HCEC 1CT (cell line): ENCODE results near the gene ERMARD.

Source experiments
- DNase-seq: peaks from one replicate; pipeline ENCODE4 v3.0.0-alpha.2; 2017

ERMARD gene

GRCh38 chr6:169827290-169827717 is 75.9 kb downstream of the ERMARD start:
- DNase-seq: no peak

- no peak for DNase-seq
Measured at GRCh38 chr6:169828176-169828575, 76.8 kb downstream of the ERMARD start.

GRCh38 chr6:169829786-169830185 is 78.4 kb downstream of the ERMARD start:
- DNase-seq: no peak

- DNase-seq: no peak
Measured at GRCh38 chr6:169830876-169831275, 79.5 kb downstream of the ERMARD start.
